ENCODE results near the gene RARA.

Gene RARA

GRCh38 chr17:40306395-40306794 is 2.6 kb upstream of the RARA start:
- Histone ChIP-seq H3K4me1 (ENCODE audit: insufficient read depth, low read length) (peaks cover 28% of the 10 kb centered on the region), H3K9me3 (ENCODE audit: control insufficient read depth, insufficient read depth, low read length) (no peaks in the 10 kb centered on the region), H3K9ac (ENCODE audit: low read depth, low read length) (no peak overlapping the region), H3K36me3 (ENCODE audit: insufficient read depth, low read length) (peaks cover 12% of the 10 kb centered on the region)

GRCh38 chr17:40307001-40307730 is 1.8 kb upstream of the RARA start:
- Histone ChIP-seq H3K9me3 (ENCODE audit: control insufficient read depth, insufficient read depth, low read length) (no peaks in the 10 kb centered on the region), H3K36me3 (ENCODE audit: insufficient read depth, low read length) (peaks cover 12% of the 10 kb centered on the region), H3K4me1 (ENCODE audit: insufficient read depth, low read length) (peaks cover 28% of the 10 kb centered on the region), H3K9ac (ENCODE audit: low read depth, low read length) (no peak overlapping the region)

- H3K4me1 ChIP-seq (ENCODE audit: insufficient read depth, low read length) = peaks cover 28% of the 10 kb centered on the region
- no peaks in the 10 kb centered on the region for H3K9me3 ChIP-seq (ENCODE audit: control insufficient read depth, insufficient read depth, low read length)
- H3K36me3 ChIP-seq (ENCODE audit: insufficient read depth, low read length) = peaks cover 12% of the 10 kb centered on the region
- H3K9ac ChIP-seq (ENCODE audit: low read depth, low read length) = no peak overlapping the region
These were observed 1.2 kb upstream of the RARA start for GRCh38 chr17:40307740-40308239.

GRCh38 chr17:40309949-40310510 is 1.1 kb downstream of the RARA start:
- peaks cover 32% of the 10 kb centered on the region for H3K4me1 ChIP-seq (ENCODE audit: insufficient read depth, low read length)
- no peaks in the 10 kb centered on the region for H3K36me3 ChIP-seq (ENCODE audit: insufficient read depth, low read length)
- H3K9me3 ChIP-seq (ENCODE audit: control insufficient read depth, insufficient read depth, low read length) = no peaks in the 10 kb centered on the region
- no peak overlapping the region for H3K9ac ChIP-seq (ENCODE audit: low read depth, low read length)

GRCh38 chr17:40310882-40311391 is 2.0 kb downstream of the RARA start:
- H3K9me3 ChIP-seq (ENCODE audit: control insufficient read depth, insufficient read depth, low read length) = no peaks in the 10 kb centered on the region
- no peaks in the 10 kb centered on the region for H3K36me3 ChIP-seq (ENCODE audit: insufficient read depth, low read length)
- H3K4me1 ChIP-seq (ENCODE audit: insufficient read depth, low read length) = peaks cover 38% of the 10 kb centered on the region
- H3K9ac ChIP-seq (ENCODE audit: low read depth, low read length) = no peak overlapping the region

GRCh38 chr17:40311575-40311974 is 2.6 kb downstream of the RARA start:
- Histone ChIP-seq H3K9me3 (ENCODE audit: control insufficient read depth, insufficient read depth, low read length) (no peaks in the 10 kb centered on the region), H3K9ac (ENCODE audit: low read depth, low read length) (no peak overlapping the region), H3K4me1 (ENCODE audit: insufficient read depth, low read length) (peaks cover 38% of the 10 kb centered on the region), H3K36me3 (ENCODE audit: insufficient read depth, low read length) (no peaks in the 10 kb centered on the region)

GRCh38 chr17:40312131-40312731 is 3.3 kb downstream of the RARA start:
- Histone ChIP-seq H3K36me3 (ENCODE audit: insufficient read depth, low read length) (no peaks in the 10 kb centered on the region), H3K4me1 (ENCODE audit: insufficient read depth, low read length) (peaks cover 32% of the 10 kb centered on the region), H3K9ac (ENCODE audit: low read depth, low read length) (no peak overlapping the region), H3K9me3 (ENCODE audit: control insufficient read depth, insufficient read depth, low read length) (no peaks in the 10 kb centered on the region)

- peaks cover 24% of the 10 kb centered on the region for H3K4me1 ChIP-seq (ENCODE audit: insufficient read depth, low read length)
- H3K9me3 ChIP-seq (ENCODE audit: control insufficient read depth, insufficient read depth, low read length) = no peaks in the 10 kb centered on the region
- no peaks in the 10 kb centered on the region for H3K36me3 ChIP-seq (ENCODE audit: insufficient read depth, low read length)
- no peak overlapping the region for H3K9ac ChIP-seq (ENCODE audit: low read depth, low read length)
These were observed 4.1 kb downstream of the RARA start for GRCh38 chr17:40312893-40313667.

GRCh38 chr17:40313668-40314583 is 4.9 kb downstream of the RARA start:
- Histone ChIP-seq H3K9me3 (ENCODE audit: control insufficient read depth, insufficient read depth, low read length) (no peaks in the 10 kb centered on the region), H3K36me3 (ENCODE audit: insufficient read depth, low read length) (no peaks in the 10 kb centered on the region), H3K4me1 (ENCODE audit: insufficient read depth, low read length) (peaks cover 18% of the 10 kb centered on the region), H3K9ac (ENCODE audit: low read depth, low read length) (no peak overlapping the region)

- peaks cover 17% of the 10 kb centered on the region for H3K4me1 ChIP-seq (ENCODE audit: insufficient read depth, low read length)
- H3K36me3 ChIP-seq (ENCODE audit: insufficient read depth, low read length) = no peaks in the 10 kb centered on the region
- no peak overlapping the region for H3K9ac ChIP-seq (ENCODE audit: low read depth, low read length)
These were observed 5.6 kb downstream of the RARA start for GRCh38 chr17:40314584-40314956.

GRCh38 chr17:40315206-40315605 is 6.2 kb downstream of the RARA start:
- no peaks in the 10 kb centered on the region for H3K9me3 ChIP-seq (ENCODE audit: control insufficient read depth, insufficient read depth, low read length)
- no peak overlapping the region for H3K9ac ChIP-seq (ENCODE audit: low read depth, low read length)
- no peaks in the 10 kb centered on the region for H3K36me3 ChIP-seq (ENCODE audit: insufficient read depth, low read length)
- peaks cover 18% of the 10 kb centered on the region for H3K4me1 ChIP-seq (ENCODE audit: insufficient read depth, low read length)

More at GRCh38 chr17:40314584-40314956, 5.6 kb downstream of the RARA start:
- H3K9me3 ChIP-seq (ENCODE audit: control insufficient read depth, insufficient read depth, low read length) = no peaks in the 10 kb centered on the region

GRCh38 chr17:40315678-40316570 is 6.9 kb downstream of the RARA start:
- Histone ChIP-seq H3K36me3 (ENCODE audit: insufficient read depth, low read length) (no peaks in the 10 kb centered on the region), H3K9me3 (ENCODE audit: control insufficient read depth, insufficient read depth, low read length) (no peaks in the 10 kb centered on the region), H3K4me1 (ENCODE audit: insufficient read depth, low read length) (peaks cover 18% of the 10 kb centered on the region), H3K9ac (ENCODE audit: low read depth, low read length) (no peak overlapping the region; the same call in 1 of the 2 replicates)
